Measurements from ENCODE around the gene GPC6.

- TF ChIP-seq CTCF (IDR thresholded peaks at IDR 0.05 in 2 of 3, conservative IDR thresholded peaks at IDR 0.05 in 1 of 3; ENCODE audit: borderline replicate concordance in 1 of 3, insufficient read depth in 1 of 3, low read depth in 2 of 3, low read length in 2 of 3) (no peak), POLR2A (IDR thresholded peaks at IDR 0.05; ENCODE audit: borderline replicate concordance, extremely low read depth, insufficient read depth, insufficient read length) (no peak), POLR2AphosphoS5 (IDR thresholded peaks at IDR 0.05; ENCODE audit: low read depth, low read length) (no peak), EZH2 (IDR thresholded peaks at IDR 0.05) (no peak), ATF3 (IDR thresholded peaks at IDR 0.05) (no peak), EZH2phosphoT487 (IDR thresholded peaks at IDR 0.05; ENCODE audit: borderline replicate concordance) (no peak), MAX (IDR thresholded peaks at IDR 0.05) (no peak), ZFX (IDR thresholded peaks at IDR 0.05) (no peak), EGR1 (IDR thresholded peaks at IDR 0.05; ENCODE audit: low read depth) (no peak), ELF1 (IDR thresholded peaks at IDR 0.05; ENCODE audit: borderline replicate concordance, low read depth) (no peak), REST (IDR thresholded peaks at IDR 0.05; ENCODE audit: low read depth) (no peak)
These were observed 984.2 kb downstream of the GPC6 start for GRCh38 chr13:94210816-94211215.
